GM18520 (cell line): ENCODE data around the gene FCRL4.
A peak's percentile ranks its signal among the peaks of the same experiment; 100 is the strongest.

Experiments
- ATAC-seq: cut with Tn5 transposase; IDR thresholded peaks from one replicate; pipeline ENCODE4 v1.9.1; 2021; ENCODE audit not compliant: unreplicated experiment

FCRL4 gene

DNA sequence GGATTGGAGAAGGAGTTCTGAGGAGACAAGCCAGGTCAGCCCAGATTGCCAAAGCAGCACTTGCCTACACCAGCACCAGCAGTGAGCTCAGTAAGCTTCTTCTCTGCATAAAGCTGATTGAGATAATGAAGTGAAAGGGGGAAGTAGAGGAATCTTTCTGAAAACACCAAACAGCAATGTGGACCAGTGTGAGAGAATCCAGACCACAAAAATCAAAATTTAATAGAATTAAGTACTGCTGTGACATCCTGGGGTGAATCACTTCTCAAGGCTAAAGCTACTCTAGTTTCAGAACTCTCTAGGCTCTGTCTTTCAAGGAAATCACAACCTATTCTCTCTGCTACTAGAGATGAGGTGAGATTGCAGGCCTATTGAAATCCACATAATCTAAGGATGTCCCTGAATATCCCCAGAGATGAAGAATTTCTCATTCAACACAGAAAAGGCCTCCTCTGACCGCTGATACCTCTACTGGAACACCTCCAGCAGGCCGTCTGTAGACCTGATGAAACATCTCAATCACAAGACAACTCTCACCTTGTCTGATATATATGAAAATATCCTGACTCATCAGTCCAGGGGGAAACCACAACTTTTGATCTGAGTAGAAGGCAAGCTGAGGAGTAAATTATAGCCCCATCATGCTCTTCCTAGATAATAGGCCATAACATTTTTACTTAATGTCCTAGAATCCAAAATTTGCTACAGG is at the start of gene FCRL4:
Gene FCRL4, minus strand, starts transcription at position 127 of the 709 bp plus-strand sequence. CDS start 141 bp downstream, outside the sequence.
- ATAC-seq: peak; percentile 54

DNA sequence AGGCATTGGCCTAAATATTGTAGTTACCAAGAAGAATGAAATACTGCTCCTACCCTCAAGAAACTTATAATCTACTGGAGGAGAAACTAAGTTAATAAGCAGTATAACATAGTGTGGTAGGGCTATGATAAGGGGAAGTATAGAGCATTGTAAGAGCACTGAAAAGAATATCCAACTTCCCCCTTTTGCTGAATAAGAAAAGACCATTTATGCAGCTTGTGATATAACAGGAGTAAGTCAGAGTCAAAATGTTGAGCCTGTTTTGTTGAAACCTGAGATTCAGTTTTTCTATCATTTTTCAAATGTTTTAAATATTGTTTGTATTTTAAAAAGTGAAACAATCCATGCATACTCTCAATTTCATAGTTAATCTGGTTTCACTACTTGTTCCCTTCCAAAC is 48.3 kb upstream of the FCRL4 start:
- no peak for ATAC-seq

DNA sequence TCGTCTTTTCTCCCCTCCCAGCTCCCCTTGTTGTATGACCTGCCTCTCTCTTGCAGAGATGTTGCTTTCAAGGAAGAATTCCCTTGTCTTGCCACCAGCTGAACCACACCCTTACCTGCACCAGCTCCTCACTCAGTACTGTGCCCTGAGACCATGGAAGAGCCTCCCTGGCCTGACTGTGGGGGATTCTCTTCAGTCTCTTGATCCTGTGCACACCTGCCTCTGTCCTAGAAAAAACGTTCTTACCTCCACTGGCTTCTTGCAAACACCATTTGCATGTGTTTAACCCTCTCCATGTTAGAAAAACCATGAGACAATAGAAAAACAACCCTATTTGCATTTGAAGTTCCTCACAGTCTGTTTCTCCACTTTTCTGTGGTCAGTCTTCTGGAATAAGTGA is 43.3 kb upstream of the FCRL4 start:
- no peak for ATAC-seq

DNA sequence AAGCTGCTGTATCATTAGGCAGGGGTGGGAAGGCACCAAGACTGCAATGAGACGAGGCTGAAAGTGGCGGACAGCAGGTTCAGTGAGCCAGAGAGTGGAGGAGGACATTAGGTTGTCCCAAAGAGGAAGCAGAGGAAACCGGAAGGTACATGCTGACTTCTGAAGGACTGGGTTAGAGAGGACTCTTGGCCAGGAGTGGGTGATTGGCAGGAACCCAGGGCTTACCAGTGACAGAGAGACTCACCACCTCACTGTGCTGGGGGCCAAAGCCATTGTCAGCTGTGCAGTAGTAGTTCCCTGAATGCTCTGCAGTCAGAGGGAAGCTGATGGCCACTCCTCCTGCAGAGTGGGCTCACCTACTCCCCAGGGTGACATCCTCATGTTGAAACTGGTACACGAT is 41.9 kb upstream of the FCRL4 start:
- no peak for ATAC-seq

DNA sequence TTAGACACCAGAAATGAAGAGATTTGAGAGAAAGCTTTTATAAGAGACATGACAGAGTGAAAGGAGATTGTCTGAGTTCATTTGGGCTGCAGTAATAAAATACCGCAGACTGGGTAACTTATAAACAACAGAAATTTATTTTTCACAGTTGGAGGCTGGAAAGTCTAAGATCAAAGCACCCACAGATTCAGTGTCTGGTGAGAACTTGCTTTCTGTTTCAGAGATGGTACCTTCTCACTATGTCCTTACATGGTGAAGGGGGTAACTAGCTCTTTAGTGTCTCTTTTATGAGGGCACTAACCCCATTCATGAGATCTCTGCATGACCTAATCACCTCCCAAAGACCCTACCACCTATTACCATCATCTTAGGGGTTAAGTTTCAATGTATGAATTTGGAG is 30.9 kb upstream of the FCRL4 start:
- ATAC-seq: no peak

DNA sequence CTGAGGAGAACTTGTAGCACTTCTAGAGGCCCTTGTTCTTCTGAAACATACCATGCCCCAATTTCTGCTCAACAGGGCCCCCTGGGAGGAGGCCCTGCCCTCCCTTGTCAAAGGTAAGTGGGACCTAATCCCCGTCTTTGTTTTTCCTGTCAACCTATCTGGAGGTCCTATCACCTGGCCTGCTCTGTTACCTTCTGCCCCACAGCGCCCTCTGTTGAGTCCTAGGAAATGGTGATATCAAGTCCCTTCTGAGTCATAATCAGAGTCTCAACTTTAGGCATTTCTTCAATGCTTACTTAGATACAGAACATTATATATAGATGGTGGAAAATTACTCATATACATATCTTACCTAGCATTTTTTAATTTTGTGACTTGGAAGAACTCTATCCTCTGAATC is 28.2 kb upstream of the FCRL4 start:
- no peak for ATAC-seq

DNA sequence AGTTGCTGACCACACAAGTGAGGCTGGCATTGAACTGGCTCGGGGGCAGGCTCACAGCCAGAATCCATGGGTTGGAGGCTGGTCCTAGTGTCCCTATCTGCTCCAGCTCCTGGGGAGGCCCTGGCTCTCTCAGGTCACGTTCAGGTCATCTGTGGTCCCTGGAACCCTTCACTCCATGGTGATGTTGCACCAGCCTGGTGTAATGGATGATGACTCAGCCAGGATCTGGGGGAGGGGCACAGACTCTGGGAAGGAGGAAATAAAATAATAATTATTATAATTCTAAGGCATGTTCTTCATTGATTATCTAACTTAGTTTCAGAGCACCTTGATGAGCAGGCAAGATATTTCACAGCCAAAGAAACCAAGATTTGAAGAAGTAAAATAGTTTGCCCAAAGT is 26.6 kb upstream of the FCRL4 start:
- ATAC-seq: no peak

DNA sequence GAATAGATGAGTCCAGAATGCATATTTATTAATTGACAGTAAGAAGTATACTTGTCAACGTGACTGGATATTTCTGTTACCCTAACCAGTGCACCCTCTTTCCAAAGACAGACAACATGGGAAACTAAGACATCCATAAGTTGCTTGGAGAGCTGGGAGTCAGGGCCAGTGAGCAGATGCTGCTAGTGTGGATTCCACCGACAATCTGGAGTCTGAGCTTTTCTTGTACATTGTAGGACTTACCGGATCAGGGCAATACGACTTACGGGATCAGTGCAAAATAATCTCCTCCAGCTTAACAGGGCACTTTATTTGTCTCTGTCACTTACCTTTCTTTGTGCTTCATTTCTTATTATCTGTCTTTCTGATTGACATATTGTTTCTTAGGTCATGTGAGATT is 24.6 kb upstream of the FCRL4 start:
- ATAC-seq: no peak

DNA sequence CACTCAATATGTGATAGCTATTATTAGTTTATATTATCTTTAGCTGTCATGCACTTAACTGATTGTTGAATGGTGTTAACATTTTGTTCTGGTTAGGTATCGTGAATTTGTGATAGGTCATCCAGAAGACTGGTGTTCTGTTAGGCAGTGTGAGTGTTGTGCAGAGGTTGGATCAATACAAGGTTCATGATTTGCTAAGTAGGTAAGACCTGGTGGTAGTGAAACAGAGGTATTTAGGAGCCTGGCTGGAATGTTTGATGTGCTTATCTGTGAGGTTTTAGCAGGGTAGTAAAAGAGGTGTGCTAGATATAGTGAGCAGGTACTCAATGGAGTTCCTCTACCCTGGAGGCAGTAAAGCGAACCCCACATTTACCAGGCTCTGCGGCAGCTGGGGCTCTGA is 20.3 kb upstream of the FCRL4 start:
- no peak for ATAC-seq

DNA sequence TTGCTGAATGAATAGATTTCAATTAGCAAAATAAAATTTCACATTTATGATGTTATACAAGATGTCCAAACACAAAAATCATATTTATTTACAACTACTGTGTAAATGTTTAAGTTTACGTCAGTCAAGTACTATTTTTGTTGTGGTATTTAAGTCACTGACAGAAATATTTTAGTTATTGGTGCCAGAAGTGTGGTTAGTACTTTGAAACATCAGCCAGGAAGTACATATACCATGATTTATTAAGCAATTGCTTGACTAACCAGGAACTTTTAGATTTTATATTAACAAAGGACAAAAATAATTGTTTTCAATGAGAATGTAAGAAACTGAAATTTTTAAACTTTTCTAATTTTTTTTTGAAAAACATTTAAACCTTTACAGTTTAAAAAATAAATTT is 2.4 kb upstream of the FCRL4 start:
- ATAC-seq: no peak

DNA sequence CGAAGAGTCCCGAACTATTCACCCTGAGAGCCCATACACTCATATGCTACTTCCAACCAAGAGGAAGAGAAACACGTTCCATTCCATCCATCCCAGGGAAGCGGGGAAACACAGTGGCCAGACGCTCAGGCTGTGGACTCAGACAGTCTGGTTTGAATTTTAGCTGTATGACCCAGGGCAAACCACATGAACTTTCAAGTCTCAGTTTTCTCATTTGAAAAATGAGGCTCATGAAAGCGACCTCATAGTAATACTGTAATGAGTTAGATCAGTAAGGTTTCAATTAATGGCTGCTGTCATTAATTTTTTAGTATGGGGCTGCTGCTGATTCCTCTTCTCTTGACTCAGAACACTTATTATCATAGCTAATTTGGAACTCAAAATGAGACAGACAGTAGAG is 1.5 kb downstream of the FCRL4 start:
- no peak for ATAC-seq

DNA sequence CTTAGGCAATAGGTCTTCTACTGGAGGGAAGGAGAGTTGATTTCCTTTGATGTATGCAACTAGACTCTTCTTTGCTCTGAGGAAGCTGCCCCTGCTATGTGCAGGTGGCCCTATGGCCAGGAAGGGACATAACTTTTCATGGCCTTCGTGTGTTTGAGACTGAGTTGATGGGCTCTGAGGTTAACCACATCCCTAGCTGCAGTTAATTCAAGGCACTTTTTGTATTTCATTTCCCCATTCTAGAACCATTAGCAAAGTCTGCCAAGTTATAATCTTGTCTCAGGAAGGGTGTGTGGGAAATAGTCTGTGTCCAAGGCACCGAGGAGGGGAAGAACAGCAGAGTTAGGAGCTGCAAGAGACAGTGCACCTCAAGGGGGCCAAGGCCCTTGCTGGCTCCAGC is 2.5 kb downstream of the FCRL4 start:
- peak; percentile 46 for ATAC-seq

DNA sequence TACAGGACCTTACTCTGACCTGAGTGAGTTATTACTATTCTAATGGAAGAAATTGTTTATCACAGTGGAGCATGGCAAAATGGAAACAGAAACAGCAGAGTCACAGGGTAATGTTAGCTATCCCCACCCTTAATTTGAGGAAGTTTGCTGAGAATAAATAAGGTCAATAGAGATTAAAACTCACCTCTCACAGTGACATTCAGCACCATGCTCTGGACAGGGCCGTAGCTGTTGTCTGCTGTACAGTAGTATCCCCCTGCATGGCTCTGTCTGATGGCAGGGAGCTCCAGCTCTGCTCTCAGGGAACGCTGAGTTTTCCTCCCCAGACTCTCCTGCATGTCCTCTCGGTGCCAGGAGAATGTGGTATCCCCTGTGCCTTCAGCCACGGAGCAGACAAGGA is 11.9 kb downstream of the FCRL4 start:
- no peak for ATAC-seq

DNA sequence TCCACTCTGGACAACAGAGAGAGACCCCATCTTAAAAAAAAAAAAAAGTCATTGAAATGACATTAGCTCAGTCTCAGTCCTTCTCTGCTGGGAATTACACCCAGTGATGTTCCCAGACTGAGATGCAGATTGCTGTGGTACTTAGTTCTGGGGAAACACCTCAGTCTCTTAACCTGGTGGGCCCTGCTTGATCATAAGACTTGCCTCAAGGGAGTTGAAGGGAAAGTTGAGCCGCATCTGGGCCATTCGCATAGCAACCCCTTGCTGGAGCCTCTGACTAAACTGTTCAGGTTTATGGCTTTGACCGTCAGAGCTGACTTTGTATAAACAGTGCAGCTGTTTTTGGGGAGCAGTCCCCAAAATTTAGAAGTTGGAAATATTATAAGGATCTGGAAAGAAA is 13.4 kb downstream of the FCRL4 start:
- no peak for ATAC-seq

DNA sequence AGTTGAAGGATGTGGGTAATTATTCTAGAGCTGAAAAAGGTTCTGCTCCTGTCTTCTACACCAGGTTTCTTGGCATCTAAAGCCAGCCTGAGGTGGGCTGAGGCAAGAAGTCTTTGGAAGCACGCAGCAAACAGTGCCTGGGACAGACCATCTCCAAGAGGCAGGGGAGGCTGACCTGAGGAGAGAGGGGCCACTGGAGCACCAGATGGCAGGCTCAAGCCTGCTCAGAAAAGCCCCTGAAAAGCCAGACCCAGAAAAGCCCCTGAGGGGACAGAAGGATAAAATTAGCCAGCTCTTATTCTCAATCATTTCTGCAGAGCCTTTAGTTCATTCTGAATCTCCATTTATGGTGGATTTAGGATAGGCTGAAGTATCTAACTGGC is 17.1 kb downstream of the FCRL4 start:
- ATAC-seq: no peak

DNA sequence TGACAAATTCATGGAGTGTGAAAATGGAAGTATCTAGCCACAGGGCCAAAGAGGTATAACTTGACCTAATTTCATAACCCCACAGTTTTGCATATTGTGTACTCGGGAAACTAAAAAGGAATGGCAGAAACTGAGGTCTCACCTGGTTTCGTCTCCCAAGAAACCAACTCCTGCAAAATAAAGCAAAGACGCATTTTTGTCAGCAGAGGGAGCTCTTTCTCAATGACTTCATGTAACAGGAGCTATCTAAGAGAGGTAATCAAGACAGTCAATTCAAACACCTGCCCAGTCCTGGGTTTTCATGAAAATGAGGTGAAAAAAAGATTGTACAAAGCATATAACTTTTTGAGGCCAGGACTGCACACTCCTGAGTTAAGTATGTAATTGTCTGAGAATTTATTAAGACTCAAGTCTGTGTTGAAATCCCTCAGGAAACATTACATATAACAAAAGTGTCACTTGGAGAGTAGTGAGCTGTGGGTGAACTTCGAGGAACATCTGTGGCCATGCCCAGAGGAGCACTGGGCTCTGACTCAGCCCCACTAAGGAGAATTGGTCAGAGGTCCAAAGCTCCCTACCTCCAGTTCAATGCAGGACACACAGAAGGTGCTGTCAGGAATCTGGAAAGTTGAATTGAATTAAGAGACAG is 17.6 kb downstream of the FCRL4 start:
- no peak for ATAC-seq

DNA sequence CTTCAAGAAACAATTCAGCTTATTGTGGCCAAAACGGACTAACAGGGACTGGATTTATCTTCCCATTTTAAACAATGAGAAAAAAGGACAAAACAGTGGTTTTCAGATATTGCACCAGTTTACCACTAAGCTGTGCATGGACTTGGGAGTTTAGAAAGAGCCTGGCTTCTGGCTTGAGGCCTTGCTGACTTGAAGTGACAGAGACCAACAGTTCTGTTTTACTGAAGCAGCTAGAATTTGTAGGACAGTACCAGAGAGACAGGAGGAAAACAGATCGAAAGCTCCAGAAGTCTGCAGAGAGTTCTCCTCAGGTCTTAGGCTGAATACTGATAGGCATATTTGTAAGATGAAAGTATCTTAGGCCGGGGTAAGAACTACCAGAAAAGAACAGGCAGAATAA is 20.5 kb downstream of the FCRL4 start:
- no peak for ATAC-seq

DNA sequence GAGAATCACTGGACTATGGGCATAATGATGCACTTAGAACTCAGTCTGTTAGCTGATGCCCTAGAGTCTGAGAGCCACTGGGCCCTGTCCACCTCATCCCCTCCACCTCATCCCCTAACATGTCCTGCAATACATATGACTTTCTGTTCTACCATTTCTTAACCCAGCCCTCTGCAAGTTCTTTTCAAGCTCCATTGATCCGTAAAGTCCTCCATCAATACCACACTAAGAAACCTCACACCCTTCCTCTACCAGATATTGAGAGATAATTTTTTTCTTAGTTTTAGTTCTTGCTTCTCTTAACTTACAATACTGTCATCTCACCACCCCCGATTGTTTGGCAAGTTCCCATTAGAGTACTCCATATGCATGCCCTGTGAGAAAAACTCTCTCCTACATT is 22.1 kb downstream of the FCRL4 start:
- no peak for ATAC-seq

DNA sequence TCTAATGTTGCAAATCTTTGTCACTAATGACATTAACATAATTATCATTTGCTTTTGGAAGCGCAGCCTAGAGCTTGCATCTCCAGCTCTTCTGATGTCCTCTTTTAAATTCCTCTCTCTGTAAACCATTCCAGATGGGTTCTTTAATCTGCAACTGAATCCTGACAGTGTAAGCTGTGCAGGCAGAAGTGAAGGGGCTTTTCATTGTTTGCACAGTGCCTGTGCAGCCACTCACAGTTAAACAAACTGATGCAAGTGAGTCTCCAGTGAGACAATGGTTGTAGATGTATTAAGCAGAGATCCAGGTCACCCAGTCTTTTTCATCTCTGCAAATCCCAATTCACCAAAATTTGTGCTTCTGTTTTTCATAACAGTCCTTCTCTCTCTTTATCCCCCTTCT is 23.0 kb downstream of the FCRL4 start:
- ATAC-seq: no peak

DNA sequence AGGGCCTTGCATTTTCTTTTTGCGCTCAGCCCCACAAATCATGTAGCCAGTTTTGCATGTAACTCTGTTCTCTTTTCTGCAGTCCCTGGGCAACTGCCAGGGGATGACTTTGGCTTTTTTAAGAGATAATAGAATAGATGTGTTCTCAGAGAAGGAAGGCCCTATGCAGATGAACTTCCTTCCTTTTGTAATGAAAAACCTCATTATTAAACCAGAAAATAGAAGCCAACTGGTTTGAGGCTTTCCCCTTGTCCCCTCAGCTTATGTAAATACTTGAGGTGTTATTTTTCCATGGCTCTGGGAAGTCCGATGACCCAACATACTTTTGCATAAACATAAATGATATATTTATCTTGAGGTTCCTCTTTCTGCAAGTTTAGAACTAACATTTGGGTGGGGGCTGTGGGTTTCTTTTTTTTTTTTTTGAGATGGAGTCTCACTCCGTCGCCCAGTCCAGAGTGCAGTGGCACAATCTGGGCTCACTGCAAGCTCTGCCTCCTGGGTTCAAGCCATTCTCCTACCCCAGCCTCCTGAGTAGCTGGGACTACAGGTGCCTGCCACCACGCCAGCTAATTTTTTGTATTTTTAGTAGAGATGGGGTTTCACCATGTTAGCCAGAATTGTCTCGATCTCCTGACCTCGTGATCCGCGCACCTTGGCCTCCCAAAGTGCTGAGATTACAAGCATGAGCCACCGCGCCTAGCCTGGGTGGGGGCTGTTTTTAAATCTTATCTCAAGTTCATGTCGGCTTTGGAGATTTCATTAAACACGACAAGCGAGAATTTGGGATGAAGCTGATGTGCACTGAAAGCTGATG is 31.2 kb downstream of the FCRL4 start:
- ATAC-seq: no peak

DNA sequence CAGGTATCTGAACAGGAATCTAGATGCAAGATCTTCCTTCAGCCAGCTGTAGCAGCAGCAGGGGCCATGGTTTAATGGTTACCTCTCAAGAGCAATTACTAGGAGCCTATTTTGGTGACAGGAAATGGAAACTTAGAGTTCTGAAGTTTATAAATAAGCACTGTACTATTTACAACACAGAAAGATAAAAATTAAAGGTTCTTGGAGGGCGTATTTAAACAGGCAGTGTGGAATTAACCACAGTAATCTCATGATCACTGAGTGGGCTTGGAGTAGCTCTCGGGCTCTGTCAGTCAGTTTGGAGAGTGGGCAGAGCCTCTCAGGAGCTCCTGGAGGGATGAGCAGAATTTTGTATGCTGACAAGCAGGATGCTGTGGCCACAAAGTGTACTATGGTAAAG is 35.4 kb downstream of the FCRL4 start:
- ATAC-seq: peak; percentile 33

DNA sequence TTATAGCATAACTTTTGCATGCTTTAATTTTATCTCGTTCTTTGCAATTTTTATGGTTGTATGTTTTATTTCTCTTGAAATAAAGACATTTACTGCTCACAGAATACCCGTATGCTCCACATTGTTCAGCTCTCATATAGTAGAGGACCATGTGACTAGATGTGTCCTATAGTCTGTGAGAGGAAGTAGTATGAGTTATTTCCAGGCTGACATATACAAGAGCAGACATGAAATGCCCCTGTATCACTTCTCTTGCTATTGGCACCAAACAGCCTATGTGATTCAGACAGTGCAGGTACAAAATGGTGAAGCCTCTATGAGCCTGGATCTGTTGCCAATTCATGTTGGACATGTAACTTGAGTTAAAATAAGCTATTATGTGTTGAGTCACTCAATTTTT is 39.8 kb downstream of the FCRL4 start:
- ATAC-seq: no peak
